Measurements from ENCODE around the gene TXNRD1.
"Not testable (repeated sequence)": the region's sequence is repeated elsewhere in the genome, so short reads cannot be mapped to it uniquely, and the experiment has no call there.

Gene TXNRD1

GRCh38 chr12:104306376-104306775 lies 90.8 kb downstream of the TXNRD1 start:
- no peak for DNase-seq

- no peak for DNase-seq
Measured at GRCh38 chr12:104306943-104307654, 91.5 kb downstream of the TXNRD1 start.

- no peak for DNase-seq
Measured at GRCh38 chr12:104307655-104308000, 92.0 kb downstream of the TXNRD1 start.

DNA sequence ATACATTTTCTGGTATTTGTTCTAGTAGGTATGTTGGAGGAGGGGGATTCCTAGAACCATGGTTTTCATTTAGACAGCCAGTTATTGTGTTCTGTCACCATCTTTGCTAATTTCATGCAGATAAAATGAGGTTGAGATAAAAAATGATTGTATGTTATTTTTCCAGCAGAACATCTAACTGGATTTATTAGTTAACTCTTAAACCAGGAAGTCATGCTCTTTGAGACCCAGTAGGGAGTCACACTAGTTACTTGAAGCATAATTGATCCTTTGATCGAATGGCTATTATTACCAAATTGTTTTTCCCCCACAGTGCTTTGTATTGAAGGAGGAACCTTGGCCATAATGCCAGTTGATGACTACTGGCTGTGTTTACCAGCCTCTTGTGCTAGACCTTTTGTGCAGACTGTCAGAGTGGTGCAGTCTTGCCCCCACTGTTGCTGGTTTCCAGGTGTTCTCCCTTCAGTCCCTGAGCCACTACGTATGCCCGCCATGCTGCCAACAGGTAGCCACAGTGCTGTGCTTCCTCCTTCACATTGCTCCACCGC lies 93.9 kb downstream of the TXNRD1 start:
- DNase-seq, result no peak

- DNase-seq, result no peak
Measured at GRCh38 chr12:104310751-104311633, 95.4 kb downstream of the TXNRD1 start.

DNA sequence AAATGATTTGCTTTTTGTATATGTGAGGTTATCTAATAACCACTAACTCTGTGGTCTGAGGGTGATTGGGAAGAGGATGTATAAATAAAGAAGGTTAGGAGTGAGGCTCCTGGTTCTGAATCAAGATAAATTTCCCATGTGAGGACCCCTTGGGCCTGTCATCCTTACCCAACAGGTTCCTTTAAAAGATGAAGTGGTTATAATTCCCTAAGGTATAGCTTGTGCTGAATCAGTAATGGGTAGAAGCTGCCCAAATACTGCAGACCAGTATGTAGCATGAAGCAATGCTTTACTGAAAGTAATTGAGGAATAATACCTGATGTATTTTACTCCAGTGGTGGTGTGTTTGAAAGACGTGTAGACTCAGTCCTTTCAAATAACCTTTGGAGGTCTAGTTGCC lies 96.6 kb downstream of the TXNRD1 start:
- DNase-seq, result no peak

DNA sequence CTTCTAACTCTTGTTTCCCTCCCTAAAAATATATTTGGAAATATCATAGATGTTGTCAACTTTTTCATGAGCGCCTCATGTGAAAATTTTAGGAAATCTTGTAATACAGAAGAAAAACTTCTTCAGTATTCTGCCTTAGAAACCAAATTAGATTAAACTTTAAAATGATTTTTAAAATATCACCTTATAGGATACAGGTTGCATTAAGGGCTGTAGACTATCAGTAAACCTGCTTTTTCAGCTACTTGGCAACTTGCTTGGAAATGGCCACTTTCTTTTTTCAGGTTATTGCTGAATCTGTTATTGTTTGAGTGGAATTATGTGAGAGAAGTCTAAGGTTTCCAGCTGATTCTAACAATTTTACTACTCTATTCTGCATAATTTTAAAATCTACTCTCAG lies 97.1 kb downstream of the TXNRD1 start:
- DNase-seq, result no peak

GRCh38 chr12:104313568-104314241 lies 98.1 kb downstream of the TXNRD1 start:
- no peak for DNase-seq

GRCh38 chr12:104314242-104314614 lies 98.6 kb downstream of the TXNRD1 start:
- no peak for DNase-seq

DNA sequence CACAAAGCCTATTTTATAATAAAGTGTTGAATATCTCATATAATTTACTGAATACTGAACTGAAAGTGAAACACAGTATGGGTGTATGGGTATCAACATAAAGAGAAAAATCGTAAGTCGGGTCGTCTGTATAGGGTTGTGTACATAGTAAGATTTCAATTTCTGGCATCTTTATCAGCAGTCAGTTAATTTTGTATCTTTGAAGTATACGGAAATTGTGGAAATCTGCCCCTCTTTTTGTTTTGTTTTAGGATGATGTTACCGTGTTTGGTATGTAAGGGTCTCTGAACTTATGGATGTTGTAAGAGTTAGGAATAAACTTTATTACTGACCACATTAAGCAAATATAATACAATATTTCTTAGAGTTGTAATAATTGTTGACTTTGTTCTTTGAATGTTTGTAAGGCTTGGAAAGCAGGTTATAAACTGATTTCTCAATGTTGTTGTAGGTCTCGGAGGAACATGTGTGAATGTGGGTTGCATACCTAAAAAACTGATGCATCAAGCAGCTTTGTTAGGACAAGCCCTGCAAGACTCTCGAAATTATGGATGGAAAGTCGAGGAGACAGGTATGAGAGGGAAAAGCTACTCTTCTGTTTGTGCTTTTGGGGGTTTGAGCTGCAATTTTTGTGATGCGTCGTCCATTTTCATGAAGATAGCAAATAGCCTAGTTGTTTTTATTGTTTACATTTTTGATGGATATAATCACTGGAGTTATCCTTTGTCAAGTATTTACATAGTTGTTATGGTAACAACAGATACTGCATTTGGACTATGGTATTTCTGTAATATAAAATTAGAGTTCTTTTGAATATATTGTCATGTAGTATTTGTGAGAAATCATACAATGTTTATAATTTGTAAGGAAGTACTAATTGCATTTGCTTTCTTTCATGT lies 100.0 kb downstream of the TXNRD1 start:
- DNase-seq, result no peak

- DNase-seq, result no peak
Measured at GRCh38 chr12:104316936-104317335, 101.4 kb downstream of the TXNRD1 start.

GRCh38 chr12:104317538-104318210 lies 102.1 kb downstream of the TXNRD1 start:
- DNase-seq, result no peak

- DNase-seq, result no peak
Measured at GRCh38 chr12:104319028-104319427, 103.4 kb downstream of the TXNRD1 start.

- DNase-seq, result no peak
Measured at GRCh38 chr12:104319918-104320626, 104.5 kb downstream of the TXNRD1 start.

- DNase-seq, result no peak
Measured at GRCh38 chr12:104320627-104321024, 105.0 kb downstream of the TXNRD1 start.

DNA sequence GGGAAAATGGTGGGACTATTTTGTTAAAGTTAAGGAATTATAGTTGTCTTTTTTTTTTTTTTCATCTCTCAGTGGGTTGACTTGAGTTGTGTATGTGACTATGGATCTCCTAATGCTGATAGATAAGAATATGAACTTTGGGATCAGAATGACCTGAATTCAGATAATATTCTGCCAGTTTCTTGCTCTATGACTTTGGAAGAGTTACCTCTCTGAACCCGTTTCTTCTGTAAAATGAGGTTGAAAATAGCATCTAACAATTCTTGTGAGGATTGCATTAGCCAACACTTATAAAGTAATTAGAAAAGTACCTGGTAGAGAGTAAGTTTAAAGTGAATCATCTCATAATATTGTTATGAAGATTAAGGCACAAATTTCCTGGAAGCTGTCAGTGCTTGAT lies 106.4 kb downstream of the TXNRD1 start:
- no peak for DNase-seq

GRCh38 chr12:104322533-104322932 lies 107.0 kb downstream of the TXNRD1 start:
- DNase-seq, result not testable (repeated sequence)

GRCh38 chr12:104323899-104324298 lies 108.3 kb downstream of the TXNRD1 start:
- DNase-seq, result no peak

DNA sequence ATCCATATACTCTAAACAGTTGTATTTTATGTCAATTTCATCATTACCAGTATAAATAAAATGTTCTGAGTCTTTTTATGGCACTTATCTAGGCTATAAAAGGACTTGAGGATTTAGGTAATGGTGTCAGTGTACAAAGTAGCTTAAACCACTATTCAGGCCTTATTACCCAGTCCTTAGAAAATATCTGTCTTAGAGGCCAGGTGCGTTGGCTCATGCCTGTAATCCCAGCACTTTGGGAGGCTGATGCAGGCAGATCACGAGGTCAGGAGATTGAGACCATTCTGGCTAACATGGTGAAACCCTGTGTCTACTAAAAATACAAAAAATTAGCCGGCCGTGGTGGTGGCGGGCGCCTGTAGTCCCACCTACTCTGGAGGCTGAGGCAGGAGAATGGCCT lies 112.7 kb downstream of the TXNRD1 start:
- not testable (repeated sequence) for DNase-seq

GRCh38 chr12:104328790-104329189 lies 113.2 kb downstream of the TXNRD1 start:
- DNase-seq, result no peak
